B cell (primary cell): ENCODE measurements around the gene THBS2. TPM values are rescaled to one million over a fixed set of nuclear protein-coding genes. Genes with fewer than 3 reads are reported as not detected.
"Not testable (repeated sequence)": the region's sequence is repeated elsewhere in the genome, so short reads cannot be mapped to it uniquely, and the experiment has no call there.

Source experiments
- ATAC-seq: fragments of 200-7000 bp; cut with Tn5 transposase; one replicate; pipeline ENCODE4 v1.10.0; 2021; ENCODE audit warnings: low read depth, mild to moderate bottlenecking, moderate number of reproducible peaks, moderate library complexity
- CTCF ChIA-PET: fragments of 350-600 bp; sonication (Branson Sonifier 250); formaldehyde crosslinking; loops from one replicate; lab custom pipeline; 2021; ENCODE audit warnings: antibody characterized with exemption, inconsistent platforms; lab: Charles Lee
- POLR2A ChIA-PET: fragments of 350-600 bp; sonication (Branson Sonifier 250); formaldehyde crosslinking; loops from one replicate; lab custom pipeline; 2021; ENCODE audit warnings: antibody characterized with exemption; lab: Charles Lee
- DNase-seq: peaks from one replicate; pipeline ENCODE4 v3.0.0; 2013
- H2AFZ ChIP-seq: 2 replicates; pipeline ENCODE4 v1.6.1; 2012; ENCODE audit warnings: mild to moderate bottlenecking, low read depth, low read length; ENCODE audit not compliant: insufficient read depth, poor library complexity, severe bottlenecking
- H3K27ac ChIP-seq, 2 donors: 1 replicate in 1 of 2; 2 replicates in 1 of 2; pipeline ENCODE4 v1.5.1; 2012 to 2013; ENCODE audit warnings: low read length in 2 of 2, mild to moderate bottlenecking in 2 of 2, moderate library complexity in 1 of 2
- H3K27me3 ChIP-seq, 4 experiments: fragments of 200-600 bp in 1 of 4; sonication (generic) in 1 of 4; replicated peaks in 1 of 4; 1 replicate in 2 of 4; 2 replicates in 2 of 4; pipeline versions ENCODE4 v1.6.1 to v1.7.0; 2013 to 2016; ENCODE audit warnings: low read length in 3 of 4, mild to moderate bottlenecking in 2 of 4, mixed read lengths in 1 of 4, moderate library complexity in 1 of 4; ENCODE audit not compliant: insufficient read depth in 4 of 4, control insufficient read depth in 3 of 4; ENCODE audit errors: control extremely low read depth in 1 of 4
- H3K36me3 ChIP-seq, 2 experiments: replicated peaks in 1 of 2; 1 replicate in 1 of 2; 2 replicates in 1 of 2; pipeline versions ENCODE4 v1.6.1 to v1.7.1; 2013; ENCODE audit warnings: low read length in 1 of 2; ENCODE audit not compliant: insufficient read depth in 2 of 2, control insufficient read depth in 1 of 2; ENCODE audit errors: control extremely low read depth in 1 of 2, extremely low read depth in 1 of 2
- H3K4me1 ChIP-seq, 2 donors: fragments of 200-600 bp in 1 of 2; sonication (generic) in 1 of 2; 1 replicate in 1 of 2; 2 replicates in 1 of 2; pipeline versions ENCODE4 v1.5.1 to v1.6.1; 2013 to 2017; ENCODE audit warnings: low read length in 2 of 2; ENCODE audit not compliant: control insufficient read depth in 2 of 2, insufficient read depth in 2 of 2
- H3K4me2 ChIP-seq: replicated peaks from 2 replicates; pipeline ENCODE3; 2012; ENCODE audit warnings: mild to moderate bottlenecking, low read depth, low read length; ENCODE audit not compliant: poor library complexity, severe bottlenecking
- H3K4me3 ChIP-seq, 5 experiments: fragments of 200-600 bp in 1 of 5; sonication (generic) in 1 of 5; 1 replicate in 3 of 5; 2 replicates in 2 of 5; pipeline versions ENCODE4 v1.5.1 to v1.7.0; 2011 to 2016; ENCODE audit warnings: low read length in 4 of 5, mild to moderate bottlenecking in 4 of 5, low read depth in 2 of 5, control low read depth in 1 of 5, moderate library complexity in 1 of 5; ENCODE audit not compliant: insufficient read depth in 1 of 5; ENCODE audit errors: control extremely low read depth in 1 of 5, extremely low read depth in 1 of 5
- H3K79me2 ChIP-seq: fragments of 200-600 bp; sonication (generic); one replicate; pipeline ENCODE4 v1.6.0; 2016; ENCODE audit warnings: low read length; ENCODE audit not compliant: control insufficient read depth, insufficient read depth
- H3K9ac ChIP-seq: fragments of 200-600 bp; sonication (generic); 2 replicates; pipeline ENCODE4 v1.6.1; 2017; ENCODE audit warnings: mild to moderate bottlenecking, low read length, moderate library complexity
- H3K9me3 ChIP-seq, 3 donors: one replicate each; pipeline versions ENCODE4 v1.6.1 to v1.7.1; 2013; ENCODE audit warnings: low read length in 2 of 3; ENCODE audit not compliant: control insufficient read depth in 2 of 3, insufficient read depth in 1 of 3; ENCODE audit errors: control extremely low read depth in 1 of 3
- H4K20me1 ChIP-seq: 2 replicates; pipeline ENCODE4 v1.6.0; 2012; ENCODE audit warnings: mild to moderate bottlenecking, low read length; ENCODE audit not compliant: insufficient read depth, control insufficient read depth, poor library complexity, severe bottlenecking
- H3K27ac Mint-ChIP-seq: one replicate; pipeline ENCODE4 v1.8.0; 2021; ENCODE audit warnings: mixed read lengths
- H3K27me3 Mint-ChIP-seq: one replicate; pipeline ENCODE4 v1.8.0; 2021; ENCODE audit warnings: mixed read lengths
- H3K4me1 Mint-ChIP-seq: one replicate; pipeline ENCODE4 v1.8.0; 2021; ENCODE audit warnings: mixed read lengths
- H3K4me3 Mint-ChIP-seq: one replicate; pipeline ENCODE4 v1.8.0; 2021; ENCODE audit warnings: mixed read lengths
- H3K9me3 Mint-ChIP-seq: one replicate; pipeline ENCODE4 v1.8.0; 2022; ENCODE audit warnings: mixed read lengths; ENCODE audit not compliant: insufficient read depth
- CTCF ChIP-seq: fragments of 200-600 bp; IDR thresholded peaks from one replicate; pipeline ENCODE4 v1.8.0; 2022; ENCODE audit warnings: antibody characterized with exemption, mild to moderate bottlenecking
- EZH2 ChIP-seq: IDR thresholded peaks from 2 replicates; pipeline ENCODE4 v1.6.1; 2012; ENCODE audit warnings: borderline replicate concordance, low read depth, mild to moderate bottlenecking, moderate library complexity, low read length; ENCODE audit not compliant: insufficient read depth, poor library complexity, severe bottlenecking
- WGBS: methylation state at CpG from one replicate; pipeline ENCODE4 v1.1.5; 2013; ENCODE audit warnings: missing lambda C conversion rate; ENCODE audit not compliant: insufficient coverage; 5-methylcytosine and 5-hydroxymethylcytosine counted together
- intact Hi-C: fragments of 100-400 bp; cut with micrococcal nuclease; formaldehyde crosslinking; loops from one replicate; pipeline ENCODE4 v1.10.0; 2022
- polyA plus RNA-seq: library from polyadenylated mRNA; depleted of rRNA; stranded (reverse); fragments of >200 nt; gene quantifications from 2 replicates; pipeline ENCODE4 v1.2.3, GENCODE V29; 2012
- total RNA-seq, 2 donors: library from RNA; stranded (reverse); fragments of 120-200 nt in 1 of 2; gene quantifications; 1 replicate in 1 of 2; 2 replicates in 1 of 2; pipeline versions ENCODE4 v1.2.3 to v1.2.4, GENCODE V29; 2013 to 2022

The THBS2 gene
- total and polyA plus RNA-seq, 2 donors (not counting 1 experiment from before 2014, with no cell fraction given), result not detected

- no peaks in the 10 kb centered on the region for H3K4me1 Mint-ChIP-seq
- ChIA-PET POLR2A (no interaction called here), CTCF (interaction anchor here (1.6 kb wide), 1 partner anchor 11 kb away, joined by 4 read pairs; no protein-coding TSS in a partner anchor)
- DNase-seq (no peak), ATAC-seq (no peak)
- Histone ChIP-seq H3K79me2 (no peaks in the 10 kb centered on the region), H2AFZ (no peak overlapping the region), H3K27me3 (no peaks in the 10 kb centered on the region), H3K36me3 (no peaks in the 10 kb centered on the region), H3K4me3 (no peak overlapping the region), H3K4me2 (no peak overlapping the region), H3K9ac (no peak overlapping the region), H3K9me3 (peaks cover 0 to 10% (median 0%) of the 10 kb centered on the region in 3 donors), H3K4me1 (no peaks in the 10 kb centered on the region), H3K27ac (no peak overlapping the region), H4K20me1 (no peaks in the 10 kb centered on the region)
- TF ChIP-seq EZH2 (no peak), CTCF (no peak)
- peaks cover 2% of the 10 kb centered on the region for H3K9me3 Mint-ChIP-seq
- H3K27ac Mint-ChIP-seq, result no peak overlapping the region
- 99% methylated on average over 6 of the region's 9 CpGs for WGBS
- H3K4me3 Mint-ChIP-seq, result no peak overlapping the region
- intact Hi-C loops, result no loop called here
- H3K27me3 Mint-ChIP-seq, result peaks cover under 1% of the 10 kb centered on the region
Observed at GRCh38 chr6:169199625-169200335, 53.9 kb downstream of the THBS2 start.

DNA sequence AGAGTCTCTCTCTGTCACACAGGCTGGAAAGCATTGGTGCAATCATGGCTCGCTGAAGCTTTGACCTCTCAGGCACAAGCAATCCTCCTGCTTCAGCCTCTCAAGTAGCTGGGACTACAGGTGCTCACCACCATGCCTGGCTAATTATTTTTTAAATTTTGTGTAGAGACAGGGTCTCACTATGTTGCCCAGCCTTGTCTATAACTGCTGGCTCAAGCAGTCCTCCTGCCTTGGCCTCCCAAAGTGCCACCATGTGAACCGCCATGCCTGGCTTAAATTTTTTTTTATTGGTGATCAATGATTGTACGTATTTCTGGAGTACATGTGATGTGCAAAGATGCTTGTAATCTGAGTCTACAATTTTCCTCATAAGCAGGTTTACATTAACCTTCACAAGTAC lies 54.8 kb downstream of the THBS2 start:
- no peak for DNase-seq
- Histone ChIP-seq H3K36me3 (no peaks in the 10 kb centered on the region), H3K4me3 (no peak overlapping the region), H4K20me1 (no peaks in the 10 kb centered on the region), H3K79me2 (no peaks in the 10 kb centered on the region), H3K4me2 (no peak overlapping the region), H2AFZ (no peak overlapping the region), H3K27ac (no peak overlapping the region), H3K4me1 (no peaks in the 10 kb centered on the region), H3K9me3 (peaks cover 0 to 12% (median 0%) of the 10 kb centered on the region in 3 donors), H3K9ac (no peak overlapping the region), H3K27me3 (no peaks in the 10 kb centered on the region)
- no peaks in the 10 kb centered on the region for H3K9me3 Mint-ChIP-seq
- CTCF ChIA-PET, result interaction anchor here (1.6 kb wide), 1 partner anchor 10 kb away, joined by 4 read pairs; no protein-coding TSS in a partner anchor
- POLR2A ChIA-PET, result no interaction called here
- TF ChIP-seq EZH2 (no peak), CTCF (no peak)
- H3K4me1 Mint-ChIP-seq, result no peaks in the 10 kb centered on the region
- WGBS, result 100% methylated on average over 1 of the region's 3 CpGs
- peaks cover 7% of the 10 kb centered on the region for H3K27me3 Mint-ChIP-seq
- H3K4me3 Mint-ChIP-seq, result no peak overlapping the region
- intact Hi-C loops, result no loop called here
- ATAC-seq, result no peak
- H3K27ac Mint-ChIP-seq, result no peak overlapping the region

DNA sequence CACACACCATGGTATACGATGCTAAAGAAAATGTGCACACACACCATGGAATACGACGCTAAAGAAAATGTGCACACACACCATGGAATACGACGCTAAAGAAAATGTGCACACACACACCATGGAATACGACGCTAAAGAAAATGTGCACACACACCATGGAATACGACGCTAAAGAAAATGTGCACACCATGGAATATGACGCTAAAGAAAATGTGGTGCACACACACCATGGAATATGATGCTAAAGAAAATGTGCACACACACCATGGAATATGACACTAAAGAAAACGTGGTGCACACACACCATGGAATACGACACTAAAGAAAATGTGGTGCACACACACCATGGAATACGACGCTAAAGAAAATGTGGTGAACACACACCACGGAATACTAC lies 55.7 kb downstream of the THBS2 start:
- intact Hi-C loops, H3K36me3 ChIP-seq, POLR2A ChIA-PET, H4K20me1 ChIP-seq, H3K4me3 ChIP-seq, H3K9ac ChIP-seq, H3K27ac ChIP-seq, H3K27me3 Mint-ChIP-seq, H3K27me3 ChIP-seq, H3K27ac Mint-ChIP-seq, H3K9me3 Mint-ChIP-seq, H3K4me3 Mint-ChIP-seq, H3K4me2 ChIP-seq, ATAC-seq, H2AFZ ChIP-seq, H3K79me2 ChIP-seq, H3K4me1 Mint-ChIP-seq, H3K4me1 ChIP-seq, DNase-seq: not testable (repeated sequence)
- CTCF ChIA-PET, result interaction anchor here (1.6 kb wide), 1 partner anchor 9 kb away, joined by 4 read pairs; no protein-coding TSS in a partner anchor
- 99% methylated on average over 10 of the region's 15 CpGs for WGBS
- H3K9me3 ChIP-seq, result peaks cover 0 to 12% (median 0%) of the 10 kb centered on the region in 3 donors
